Thyroid gland (tissue), 4 donors: Measurements from ENCODE around the gene LIX1L.

Experiments
- POLR2A ChIP-seq, 2 donors: fragments of 450-650 bp; IDR thresholded peaks; one replicate each; pipeline ENCODE4 v1.6.1; 2017; ENCODE audit warnings: antibody characterized with exemption in 2 of 2, mild to moderate bottlenecking in 2 of 2, moderate library complexity in 1 of 2
- TF ChIP-seq, protein P1 (sequence below), 6 experiments: fragments of 200-600 bp in 3 of 6; fragments of 450-650 bp in 3 of 6; sonication (generic) in 3 of 6; IDR thresholded peaks; one replicate each; pipeline ENCODE4 v1.5.1; 2016 to 2019; ENCODE audit warnings: antibody characterized with exemption in 6 of 6, mild to moderate bottlenecking in 2 of 6, inconsistent platforms in 1 of 6, moderate library complexity in 1 of 6

DNA sequence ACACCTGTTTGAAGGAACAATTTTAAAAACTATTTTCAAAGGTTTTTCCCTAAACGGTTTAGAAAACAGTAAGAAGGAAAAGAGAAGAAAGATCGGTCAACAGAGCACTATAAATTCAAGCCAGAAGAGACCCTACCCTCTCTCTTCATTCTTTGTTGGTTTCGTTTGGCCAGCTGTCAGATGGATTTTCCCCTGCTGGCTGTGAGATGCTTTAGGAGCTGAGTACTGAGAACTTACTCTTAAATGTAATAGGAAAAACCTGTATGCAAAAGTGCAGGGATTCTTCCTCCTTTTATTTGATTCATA, 39.9 kb upstream of the LIX1L start:
- TF ChIP-seq, protein P1, sequence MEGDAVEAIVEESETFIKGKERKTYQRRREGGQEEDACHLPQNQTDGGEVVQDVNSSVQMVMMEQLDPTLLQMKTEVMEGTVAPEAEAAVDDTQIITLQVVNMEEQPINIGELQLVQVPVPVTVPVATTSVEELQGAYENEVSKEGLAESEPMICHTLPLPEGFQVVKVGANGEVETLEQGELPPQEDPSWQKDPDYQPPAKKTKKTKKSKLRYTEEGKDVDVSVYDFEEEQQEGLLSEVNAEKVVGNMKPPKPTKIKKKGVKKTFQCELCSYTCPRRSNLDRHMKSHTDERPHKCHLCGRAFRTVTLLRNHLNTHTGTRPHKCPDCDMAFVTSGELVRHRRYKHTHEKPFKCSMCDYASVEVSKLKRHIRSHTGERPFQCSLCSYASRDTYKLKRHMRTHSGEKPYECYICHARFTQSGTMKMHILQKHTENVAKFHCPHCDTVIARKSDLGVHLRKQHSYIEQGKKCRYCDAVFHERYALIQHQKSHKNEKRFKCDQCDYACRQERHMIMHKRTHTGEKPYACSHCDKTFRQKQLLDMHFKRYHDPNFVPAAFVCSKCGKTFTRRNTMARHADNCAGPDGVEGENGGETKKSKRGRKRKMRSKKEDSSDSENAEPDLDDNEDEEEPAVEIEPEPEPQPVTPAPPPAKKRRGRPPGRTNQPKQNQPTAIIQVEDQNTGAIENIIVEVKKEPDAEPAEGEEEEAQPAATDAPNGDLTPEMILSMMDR (IDR thresholded peaks at IDR 0.05) = no peak
- TF ChIP-seq POLR2A (IDR thresholded peaks at IDR 0.05) = no peak
